DOHH2 (cell line): ENCODE data around the gene DISP2.

Source experiments
- H3F3A ChIP-seq: fragments of 200-600 bp; sonication (generic), shearing (Covaris generic); 2 replicates; pipeline ENCODE4 v1.6.0; 2016; ENCODE audit warnings: antibody characterized with exemption, mild to moderate bottlenecking; ENCODE audit not compliant: control insufficient read depth, insufficient read depth
- H3K27ac ChIP-seq: fragments of 200-600 bp; sonication (generic); 2 replicates; pipeline ENCODE4 v1.5.1; 2014; ENCODE audit warnings: low read depth, mild to moderate bottlenecking, low read length, moderate library complexity
- H3K27me3 ChIP-seq: fragments of 200-600 bp; sonication (generic); 2 replicates; pipeline ENCODE4 v1.6.1; 2014; ENCODE audit warnings: mild to moderate bottlenecking, low read length, mixed read lengths; ENCODE audit not compliant: control insufficient read depth
- H3K36me3 ChIP-seq: fragments of 200-600 bp; sonication (generic); 2 replicates; pipeline ENCODE4 v1.6.1; 2014; ENCODE audit warnings: mild to moderate bottlenecking, low read length, moderate library complexity, mixed read lengths; ENCODE audit not compliant: control insufficient read depth
- H3K4me1 ChIP-seq: fragments of 200-600 bp; sonication (generic); 2 replicates; pipeline ENCODE4 v1.6.1; 2014; ENCODE audit warnings: mild to moderate bottlenecking, low read length, mixed read lengths; ENCODE audit not compliant: control insufficient read depth
- H3K4me2 ChIP-seq: fragments of 200-600 bp; sonication (generic); 2 replicates; pipeline ENCODE4 v1.6.0; 2014; ENCODE audit warnings: mild to moderate bottlenecking, low read length, moderate library complexity
- H3K4me3 ChIP-seq: fragments of 200-600 bp; sonication (generic); 2 replicates; pipeline ENCODE4 v1.5.1; 2014; ENCODE audit warnings: mild to moderate bottlenecking, low read length, mixed read lengths
- H3K79me2 ChIP-seq: fragments of 200-600 bp; sonication (generic); 2 replicates; pipeline ENCODE4 v1.6.1; 2014; ENCODE audit warnings: mild to moderate bottlenecking, low read length, mixed read lengths; ENCODE audit not compliant: control insufficient read depth
- H3K9me2 ChIP-seq: fragments of 200-600 bp; sonication (generic); replicated peaks from 2 replicates; pipeline ENCODE4 v1.6.1; 2014; ENCODE audit warnings: mild to moderate bottlenecking, low read length, mixed read lengths; ENCODE audit not compliant: control insufficient read depth
- H3K9me3 ChIP-seq: fragments of 200-600 bp; sonication (generic); 2 replicates; pipeline ENCODE4 v1.6.1; 2014; ENCODE audit warnings: antibody characterized with exemption, low read length, mixed read lengths; ENCODE audit not compliant: control insufficient read depth, insufficient read depth
- H4K20me1 ChIP-seq: fragments of 200-600 bp; sonication (generic); 2 replicates; pipeline ENCODE4 v1.6.0; 2014; ENCODE audit warnings: low read depth, mild to moderate bottlenecking, antibody characterized with exemption, low read length, moderate library complexity; ENCODE audit not compliant: control insufficient read depth, insufficient read depth
- EZH2phosphoT487 ChIP-seq: fragments of 200-600 bp; sonication (generic); IDR thresholded peaks from 2 replicates; pipeline ENCODE4 v1.6.1; 2017; ENCODE audit warnings: borderline replicate concordance, mild to moderate bottlenecking, antibody characterized with exemption, low read length, moderate library complexity, mixed read lengths
- TF ChIP-seq, protein P1 (sequence below): fragments of 200-600 bp; sonication (generic); IDR thresholded peaks from one replicate; pipeline ENCODE4 v1.5.1; 2014; ENCODE audit warnings: antibody characterized with exemption, mild to moderate bottlenecking, low read depth, low read length; ENCODE audit not compliant: poor library complexity, severe bottlenecking

DISP2 gene

DNA sequence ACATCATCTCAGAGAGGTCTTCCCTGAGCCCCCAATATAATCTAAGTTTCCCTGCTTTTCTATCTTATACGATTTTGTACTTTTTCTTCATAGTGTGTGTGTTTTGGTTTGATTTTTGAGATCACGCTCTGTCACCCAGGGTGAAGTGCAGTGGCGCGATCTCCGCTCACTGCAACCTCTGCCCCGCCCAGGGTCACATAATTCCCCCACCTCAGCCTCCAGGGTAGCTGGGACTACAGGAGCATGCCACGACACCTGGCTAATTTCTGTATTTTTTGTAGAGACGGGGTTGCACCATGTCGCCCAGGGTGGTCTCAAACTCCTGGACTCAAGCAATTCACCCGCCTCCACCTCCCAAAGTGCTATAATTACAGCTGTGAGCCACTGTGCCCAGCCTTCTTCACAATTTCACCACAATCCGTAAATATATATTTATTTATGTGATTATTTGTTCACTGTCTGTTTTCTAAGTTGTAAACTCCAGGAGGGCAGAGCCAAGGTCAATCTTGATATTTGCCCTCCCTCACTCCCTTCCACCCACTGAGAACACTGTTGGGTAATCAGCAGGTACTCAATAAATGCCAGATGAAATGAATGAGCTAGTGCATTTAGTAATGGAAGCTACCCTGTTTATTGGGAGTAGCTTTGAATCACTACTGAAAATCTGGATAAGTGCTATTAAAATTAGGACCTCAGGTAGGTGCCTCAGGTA lies 24.0 kb downstream of the DISP2 start:
- H3K27ac ChIP-seq, result no peak overlapping the region
- H3K79me2 ChIP-seq, result peaks cover 36% of the 10 kb centered on the region
- H3K4me2 ChIP-seq, result 0 out of 2 replicates have a peak overlapping the region, but pooled peaks have one; percentile 93
- H3K4me3 ChIP-seq, result no peak overlapping the region
- H3K9me2 ChIP-seq, result no peaks in the 10 kb centered on the region
- H3K36me3 ChIP-seq, result peaks cover 36% of the 10 kb centered on the region
- no peaks in the 10 kb centered on the region for H3K27me3 ChIP-seq
- H3K4me1 ChIP-seq, result peaks cover 19% of the 10 kb centered on the region
- no peaks in the 10 kb centered on the region for H3K9me3 ChIP-seq
- H4K20me1 ChIP-seq, result no peaks in the 10 kb centered on the region
- TF ChIP-seq, protein P1, sequence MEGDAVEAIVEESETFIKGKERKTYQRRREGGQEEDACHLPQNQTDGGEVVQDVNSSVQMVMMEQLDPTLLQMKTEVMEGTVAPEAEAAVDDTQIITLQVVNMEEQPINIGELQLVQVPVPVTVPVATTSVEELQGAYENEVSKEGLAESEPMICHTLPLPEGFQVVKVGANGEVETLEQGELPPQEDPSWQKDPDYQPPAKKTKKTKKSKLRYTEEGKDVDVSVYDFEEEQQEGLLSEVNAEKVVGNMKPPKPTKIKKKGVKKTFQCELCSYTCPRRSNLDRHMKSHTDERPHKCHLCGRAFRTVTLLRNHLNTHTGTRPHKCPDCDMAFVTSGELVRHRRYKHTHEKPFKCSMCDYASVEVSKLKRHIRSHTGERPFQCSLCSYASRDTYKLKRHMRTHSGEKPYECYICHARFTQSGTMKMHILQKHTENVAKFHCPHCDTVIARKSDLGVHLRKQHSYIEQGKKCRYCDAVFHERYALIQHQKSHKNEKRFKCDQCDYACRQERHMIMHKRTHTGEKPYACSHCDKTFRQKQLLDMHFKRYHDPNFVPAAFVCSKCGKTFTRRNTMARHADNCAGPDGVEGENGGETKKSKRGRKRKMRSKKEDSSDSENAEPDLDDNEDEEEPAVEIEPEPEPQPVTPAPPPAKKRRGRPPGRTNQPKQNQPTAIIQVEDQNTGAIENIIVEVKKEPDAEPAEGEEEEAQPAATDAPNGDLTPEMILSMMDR, result no peak
- no peak for TF ChIP-seq EZH2phosphoT487
- H3F3A ChIP-seq, result no peaks in the 10 kb centered on the region

DNA sequence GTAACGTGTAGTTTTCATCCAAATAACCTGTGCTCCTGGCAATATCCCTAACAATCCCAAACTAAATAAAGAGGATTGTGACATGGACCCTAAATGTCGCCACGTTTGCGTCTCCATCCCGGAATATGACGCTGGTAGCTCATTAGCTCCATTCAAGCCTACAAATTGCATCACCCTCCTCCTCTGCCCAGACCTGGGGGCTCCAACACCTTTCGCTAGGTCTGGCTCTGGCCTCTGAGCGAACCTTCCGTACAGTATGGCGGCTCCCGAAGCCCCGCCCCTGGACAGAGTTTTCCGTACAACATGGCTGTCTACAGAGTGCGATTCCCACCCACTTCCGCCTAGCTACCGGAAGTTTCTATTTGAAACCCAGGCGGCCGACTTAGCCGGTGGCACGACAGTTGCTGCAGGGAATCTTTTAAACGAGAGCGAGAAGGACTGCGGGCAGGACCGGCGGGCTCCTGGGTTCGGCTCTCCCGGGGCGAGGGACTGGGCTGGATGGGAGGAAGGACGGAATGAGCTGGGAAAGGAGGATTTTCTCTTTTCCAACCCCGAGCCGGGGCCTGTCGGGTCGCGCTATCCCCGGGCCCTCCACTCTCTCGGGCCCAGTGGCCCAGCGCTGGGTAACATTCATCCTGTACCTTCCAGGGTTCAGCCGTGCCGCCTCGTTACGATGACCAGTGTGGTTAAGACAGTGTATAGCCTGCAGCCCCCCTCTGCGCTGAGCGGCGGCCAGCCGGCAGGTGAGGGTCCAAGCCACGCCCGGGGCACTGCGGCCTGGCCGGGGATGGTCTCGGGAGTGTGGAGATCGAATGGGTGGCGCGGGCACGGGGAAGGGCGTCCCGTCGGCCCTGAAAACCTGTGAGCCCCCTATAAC lies 24.8 kb downstream of the DISP2 start, which contains the start of gene KNSTRN:
TSS of gene KNSTRN (plus strand) at position 142 of the 877 bp plus-strand sequence. CDS start at position 257, 115 bp downstream.
- Histone ChIP-seq H3K9me2 (no peaks in the 10 kb centered on the region), H3F3A (no peaks in the 10 kb centered on the region), H3K27me3 (no peaks in the 10 kb centered on the region), H3K79me2 (peaks cover 36% of the 10 kb centered on the region), H3K4me2 (peak within 1 kb of the TSS; percentile 93), H3K4me3 (peak within 1 kb of the TSS; percentile 93), H3K9me3 (no peaks in the 10 kb centered on the region), H3K27ac (peak within 1 kb of the TSS; percentile 39), H3K36me3 (peaks cover 45% of the 10 kb centered on the region), H3K4me1 (peaks cover 19% of the 10 kb centered on the region), H4K20me1 (no peaks in the 10 kb centered on the region)
- TF ChIP-seq EZH2phosphoT487, result no peak
- TF ChIP-seq, protein P1, result no peak

DNA sequence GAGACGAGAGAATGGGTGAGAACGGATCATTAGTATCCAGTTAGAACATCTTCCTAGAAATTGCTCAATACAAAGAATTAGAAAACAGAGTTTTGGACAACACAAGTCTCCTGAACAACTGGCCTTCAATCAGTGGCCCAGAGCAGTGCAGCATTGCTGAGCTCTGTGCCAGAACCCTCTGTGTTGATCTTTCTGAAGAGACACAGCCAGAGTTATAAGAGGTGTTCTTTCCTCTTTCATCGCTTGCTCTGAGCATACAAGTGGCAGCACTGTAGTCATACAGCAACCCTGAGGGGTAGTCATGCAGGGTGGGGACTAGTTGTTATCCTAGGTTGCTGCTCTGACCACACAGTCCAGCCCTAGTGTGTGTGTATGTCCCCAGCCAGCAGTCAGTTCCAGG lies 28.5 kb downstream of the DISP2 start:
- no peaks in the 10 kb centered on the region for H3K27me3 ChIP-seq
- peaks cover 79% of the 10 kb centered on the region for H3K36me3 ChIP-seq
- H3K79me2 ChIP-seq, result peaks cover 36% of the 10 kb centered on the region
- peaks cover 19% of the 10 kb centered on the region for H3K4me1 ChIP-seq
- no peaks in the 10 kb centered on the region for H3K9me2 ChIP-seq
- H4K20me1 ChIP-seq, result no peaks in the 10 kb centered on the region
- H3F3A ChIP-seq, result no peaks in the 10 kb centered on the region
- H3K4me3 ChIP-seq, result no peak overlapping the region
- H3K9me3 ChIP-seq, result no peaks in the 10 kb centered on the region
- H3K27ac ChIP-seq, result no peak overlapping the region
- TF ChIP-seq, protein P1, result no peak
- TF ChIP-seq EZH2phosphoT487, result no peak
- no peak overlapping the region for H3K4me2 ChIP-seq
